ENCODE data around the gene HSPA4.
"Not testable (repeated sequence)": the region's sequence is repeated elsewhere in the genome, so short reads cannot be mapped to it uniquely, and the experiment has no call there.

GRCh38 chr5:133008455-133008854, 43.4 kb upstream of the HSPA4 start:
- not testable (repeated sequence) for TF ChIP-seq CTCF (IDR thresholded peaks at IDR 0.05; ENCODE audit: borderline replicate concordance, extremely low read depth, low read length, poor library complexity, severe bottlenecking); EZH2 (IDR thresholded peaks at IDR 0.05; ENCODE audit: borderline replicate concordance, low read depth, low read length, severe bottlenecking)
